ENCODE data around the gene GDE1.

DNA sequence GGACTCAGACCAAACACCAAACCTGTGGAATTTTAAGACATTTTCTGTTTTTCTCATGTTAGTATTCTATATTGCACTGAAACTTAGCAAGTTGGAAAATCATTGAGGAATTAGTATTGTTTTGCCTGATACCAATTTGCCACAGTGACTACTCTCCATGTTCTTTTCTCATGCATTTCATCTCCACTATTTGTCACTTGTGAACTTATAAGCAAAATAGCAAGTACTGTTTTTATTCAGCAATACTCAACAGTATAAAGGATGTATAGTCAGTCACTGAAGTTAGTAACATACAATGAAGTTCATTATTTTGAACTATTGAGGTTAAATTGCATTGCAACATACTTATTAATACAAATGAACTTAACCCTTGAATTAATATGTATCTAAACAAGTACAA lies 27.8 kb upstream of the GDE1 start:
- no peak for TF ChIP-seq CTCF (IDR thresholded peaks at IDR 0.05)
- TF ChIP-seq POLR2A (IDR thresholded peaks at IDR 0.05), result no peak
